Raji (cell line): ENCODE results near the gene TMEM63A.

Experiments used
- POLR2A ChIP-seq: IDR thresholded peaks from 2 replicates; pipeline ENCODE4 v1.6.1; 2011; ENCODE audit warnings: low read depth, low read length, control low read depth; ENCODE audit not compliant: insufficient read depth

Gene TMEM63A

DNA sequence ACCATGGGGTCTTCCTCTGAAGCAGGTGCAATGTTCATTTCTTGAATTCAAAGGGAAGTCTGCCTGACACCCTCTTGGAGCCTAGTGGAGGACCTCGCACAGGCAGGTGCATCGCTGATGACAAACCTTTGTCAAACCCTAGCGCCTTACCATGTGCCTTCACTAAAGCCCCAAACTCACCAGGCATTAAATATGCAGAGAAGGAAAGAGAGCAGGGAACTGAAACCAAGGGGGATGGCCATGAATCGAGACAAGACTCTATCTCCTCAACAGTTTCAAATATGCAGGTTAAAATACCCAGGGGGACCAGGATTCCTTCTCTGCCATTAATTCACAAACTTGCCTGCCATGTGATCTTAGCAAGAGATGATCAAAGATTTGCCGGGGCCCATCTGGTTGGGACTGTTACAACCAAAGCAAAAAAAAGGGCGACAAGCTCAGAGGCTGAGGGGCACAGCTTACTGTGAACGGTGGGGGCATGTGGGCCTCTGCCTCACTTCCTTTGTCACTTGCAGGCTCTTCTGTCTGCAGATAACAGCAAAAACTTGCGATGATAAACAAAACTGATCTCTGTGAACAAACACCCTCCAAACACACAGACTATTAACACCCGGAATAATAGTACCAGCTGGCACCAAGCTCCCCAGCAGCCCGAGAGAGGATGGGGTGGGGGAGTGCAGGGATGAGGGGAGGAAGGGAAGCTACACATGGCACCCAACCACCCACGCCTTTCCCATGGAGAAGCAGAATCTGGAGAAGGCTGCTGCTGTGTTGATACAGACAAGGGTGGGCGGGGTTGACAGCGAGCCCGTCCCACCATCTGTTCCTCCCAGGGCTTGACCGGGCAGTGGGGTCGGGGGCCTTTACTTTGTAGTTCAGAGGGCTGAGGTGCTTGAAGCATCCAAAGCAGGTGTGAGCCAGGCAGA, 33.9 kb downstream of the TMEM63A start:
- no peak for TF ChIP-seq POLR2A

DNA sequence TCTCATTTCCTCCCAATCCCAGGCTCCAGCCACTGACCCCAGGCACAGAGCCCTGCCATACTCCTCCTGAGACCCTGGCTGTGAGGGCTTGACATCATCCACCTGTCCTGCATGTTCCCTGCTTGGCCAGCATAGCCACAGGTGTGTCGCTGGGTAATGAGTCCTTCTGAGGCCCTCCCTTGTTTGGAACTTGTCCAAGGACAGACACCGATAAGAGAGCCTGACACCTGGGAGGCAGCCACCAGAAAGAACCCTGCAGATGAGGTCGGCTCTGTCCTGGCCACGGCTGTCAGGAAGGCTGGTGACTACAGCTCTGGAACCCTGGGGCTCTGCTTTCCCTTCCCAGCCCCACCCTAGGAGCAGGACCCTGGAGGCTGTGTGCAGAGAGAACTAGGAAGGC, 34.6 kb downstream of the TMEM63A start:
- no peak for TF ChIP-seq POLR2A

GRCh38 chr1:225846331-225847310, 35.6 kb downstream of the TMEM63A start:
- TF ChIP-seq POLR2A, result no peak

DNA sequence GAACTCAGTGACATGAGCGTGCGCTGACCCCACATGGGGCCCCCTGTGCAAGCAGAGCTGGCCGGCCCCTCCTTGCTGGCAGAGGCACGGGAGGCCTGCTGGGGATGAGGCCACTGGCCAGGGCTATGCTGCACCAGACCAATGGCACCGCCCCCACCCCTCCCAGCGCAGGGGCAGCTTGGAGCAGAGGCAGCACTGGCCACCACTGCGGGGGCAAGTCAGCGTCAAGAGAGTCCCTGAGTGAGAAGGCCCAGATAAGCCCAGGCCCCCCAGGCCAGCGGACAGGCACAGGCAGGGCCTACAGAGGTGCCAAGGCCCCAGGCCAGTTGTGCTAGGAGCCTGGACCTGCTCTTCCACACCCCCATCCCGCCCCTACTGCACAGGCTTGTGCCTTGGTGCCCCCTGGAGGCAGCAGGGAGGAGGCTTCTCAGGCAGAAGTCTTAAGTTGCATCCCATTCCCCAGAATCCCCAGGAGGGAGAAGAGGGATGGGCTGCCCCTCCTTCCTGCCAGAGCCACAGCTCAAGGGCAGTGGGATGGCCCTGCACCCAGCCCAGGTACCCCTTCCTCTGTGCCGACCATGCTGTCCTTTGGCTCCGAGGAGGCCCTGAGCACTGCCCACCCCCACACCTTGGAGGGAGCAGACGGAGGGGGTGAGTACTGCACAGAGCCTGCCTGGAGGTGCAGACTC, 36.5 kb downstream of the TMEM63A start:
- TF ChIP-seq POLR2A, result no peak

DNA sequence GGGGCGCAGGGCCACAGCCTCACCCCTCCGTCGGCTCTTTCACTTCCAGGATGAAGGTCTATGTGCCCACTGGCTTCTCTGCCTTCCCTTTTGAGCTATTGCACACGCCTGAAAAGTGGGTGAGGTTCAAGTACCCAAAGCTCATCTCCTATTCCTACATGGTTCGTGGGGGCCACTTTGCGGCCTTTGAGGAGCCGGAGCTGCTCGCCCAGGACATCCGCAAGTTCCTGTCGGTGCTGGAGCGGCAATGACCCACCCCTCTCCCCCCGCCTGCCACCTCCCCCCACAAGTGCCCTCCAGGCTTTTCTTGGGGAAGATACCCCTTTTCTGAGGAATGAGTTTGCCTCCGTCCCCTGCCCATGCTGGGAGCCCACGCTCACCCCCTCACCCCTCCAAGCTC, 37.1 kb downstream of the TMEM63A start:
- TF ChIP-seq POLR2A, result no peak

GRCh38 chr1:225844236-225845061, 37.7 kb downstream of the TMEM63A start:
- no peak for TF ChIP-seq POLR2A

- no peak for TF ChIP-seq POLR2A
Measured at GRCh38 chr1:225843426-225843795, 38.8 kb downstream of the TMEM63A start.

DNA sequence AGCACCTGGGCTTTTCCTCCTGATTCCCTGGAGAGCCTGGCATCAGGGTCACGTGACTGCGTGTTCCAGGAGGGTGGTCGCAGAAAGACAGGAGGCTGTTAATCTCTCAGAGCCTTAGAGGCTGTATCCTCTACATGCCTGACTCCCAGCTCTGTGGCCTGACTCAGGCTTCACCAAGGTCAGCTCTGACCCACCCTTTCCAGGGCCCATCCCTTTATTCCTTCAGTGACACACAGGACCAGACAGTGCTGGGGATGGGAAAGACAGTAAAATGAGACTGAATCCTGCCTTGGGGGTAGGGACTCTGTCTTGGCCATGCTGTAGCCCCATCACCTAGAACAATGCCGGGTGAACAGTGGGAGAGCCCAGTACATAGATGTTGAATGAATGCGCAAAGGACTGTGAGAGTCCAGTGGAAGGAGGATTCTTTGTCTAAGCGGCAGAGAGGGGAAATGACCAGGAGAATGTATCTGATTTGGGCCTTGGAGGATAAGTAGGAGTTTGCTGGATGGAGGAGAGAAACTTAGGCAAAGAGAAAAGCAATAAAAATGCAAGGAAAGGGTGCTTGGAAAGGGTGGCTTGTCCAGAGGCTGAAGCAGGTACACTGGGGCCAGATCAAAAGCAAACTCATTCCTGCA, 39.3 kb downstream of the TMEM63A start:
- TF ChIP-seq POLR2A, result no peak

- TF ChIP-seq POLR2A, result 0 out of 2 replicates have a peak, but pooled peaks have one; percentile 15
Measured at GRCh38 chr1:225842074-225842473, 40.1 kb downstream of the TMEM63A start.

GRCh38 chr1:225840713-225841112, 41.5 kb downstream of the TMEM63A start:
- no peak for TF ChIP-seq POLR2A

- TF ChIP-seq POLR2A, result no peak
Measured at GRCh38 chr1:225840223-225840610, 42.0 kb downstream of the TMEM63A start.

- no peak for TF ChIP-seq POLR2A
Measured at GRCh38 chr1:225838793-225839192, 43.4 kb downstream of the TMEM63A start.

DNA sequence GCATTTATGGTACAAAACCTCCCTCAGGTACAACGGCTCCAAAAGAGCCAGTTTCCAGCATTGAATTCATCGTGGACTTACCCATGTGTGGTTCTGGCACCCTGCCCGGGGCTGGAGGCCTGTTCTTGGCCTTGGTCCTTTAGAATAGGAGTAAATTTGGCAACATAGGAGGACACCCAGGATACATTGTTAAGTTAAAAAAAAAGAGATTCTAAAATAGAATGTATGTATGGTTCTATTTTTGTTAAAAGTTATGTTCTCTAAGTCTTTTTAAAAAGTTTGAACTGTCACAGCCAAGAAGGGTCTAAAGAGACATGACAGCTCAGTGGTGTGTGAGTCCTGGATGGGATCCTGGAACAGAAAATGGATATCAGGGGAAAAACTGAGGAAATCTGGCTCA, 46.3 kb downstream of the TMEM63A start:
- TF ChIP-seq POLR2A, result no peak

DNA sequence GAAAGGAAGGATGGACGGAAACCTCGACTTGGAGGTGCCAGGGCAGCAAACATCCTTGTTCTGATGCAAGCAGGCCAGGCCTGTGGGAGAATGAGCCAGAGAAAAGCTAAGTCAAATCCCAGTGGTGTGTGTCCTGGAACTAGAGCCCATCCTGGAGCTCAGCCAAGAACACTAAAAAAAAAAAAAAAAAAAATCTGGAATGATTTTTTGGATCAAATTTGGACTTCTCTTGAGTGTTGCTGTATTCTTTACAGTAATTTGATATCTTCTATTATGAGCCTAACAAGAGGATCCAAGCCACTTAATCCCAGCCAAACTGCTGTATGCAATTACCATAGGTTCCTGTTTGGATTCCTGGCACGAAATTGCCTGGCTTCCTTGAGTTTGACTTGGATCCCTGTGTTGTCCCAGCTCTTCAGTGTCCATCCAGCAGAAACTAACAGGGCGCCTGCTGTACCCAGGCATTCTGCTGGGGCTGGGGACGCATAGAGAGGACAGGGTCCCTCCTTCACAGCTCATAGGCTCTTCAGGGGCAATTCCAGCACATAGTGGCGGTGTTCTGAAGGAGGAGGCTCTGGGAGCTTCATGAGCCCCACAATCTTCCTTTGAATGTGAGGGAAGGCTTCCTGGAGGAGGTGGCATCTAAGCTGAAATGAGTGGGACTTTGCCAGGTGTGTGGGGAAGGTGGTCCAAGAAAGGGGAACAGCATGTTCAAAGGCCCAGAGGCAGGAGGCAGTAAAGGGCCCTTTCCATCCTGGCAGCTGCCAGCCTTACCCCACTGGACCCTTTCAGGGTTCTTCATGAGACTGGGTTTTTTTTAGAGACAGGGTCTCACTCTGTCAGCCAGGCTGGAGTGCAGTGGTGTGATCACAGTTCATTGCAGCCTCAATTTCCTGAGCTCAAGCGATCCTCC, 47.5 kb downstream of the TMEM63A start:
- no peak for TF ChIP-seq POLR2A
